GM12892 (cell line): ENCODE results near the gene FSD1.
A peak's percentile ranks its signal among the peaks of the same experiment; 100 is the strongest.

Source experiments
- DNase-seq: peaks from one replicate; pipeline ENCODE4 v3.0.0; 2011; ENCODE audit not compliant: insufficient read length
- FAIRE-seq: peaks from 2 replicates; lab custom pipeline; 2011; peaks lifted over from hg19 to GRCh38; lab: Jason Lieb, UNC
- POLR2A ChIP-seq: IDR thresholded peaks from 2 replicates; pipeline ENCODE4 v1.6.1; 2011; ENCODE audit warnings: low read depth, low read length, control low read depth
- POLR2AphosphoS5 ChIP-seq: IDR thresholded peaks from 2 replicates; pipeline ENCODE4 v1.6.1; 2011; ENCODE audit warnings: low read depth, low read length, control low read depth
- TAF1 ChIP-seq: IDR thresholded peaks from 2 replicates; pipeline ENCODE4 v1.6.1; 2011; ENCODE audit warnings: low read depth, mild to moderate bottlenecking, control low read depth, low read length, borderline replicate concordance

The FSD1 gene

DNA sequence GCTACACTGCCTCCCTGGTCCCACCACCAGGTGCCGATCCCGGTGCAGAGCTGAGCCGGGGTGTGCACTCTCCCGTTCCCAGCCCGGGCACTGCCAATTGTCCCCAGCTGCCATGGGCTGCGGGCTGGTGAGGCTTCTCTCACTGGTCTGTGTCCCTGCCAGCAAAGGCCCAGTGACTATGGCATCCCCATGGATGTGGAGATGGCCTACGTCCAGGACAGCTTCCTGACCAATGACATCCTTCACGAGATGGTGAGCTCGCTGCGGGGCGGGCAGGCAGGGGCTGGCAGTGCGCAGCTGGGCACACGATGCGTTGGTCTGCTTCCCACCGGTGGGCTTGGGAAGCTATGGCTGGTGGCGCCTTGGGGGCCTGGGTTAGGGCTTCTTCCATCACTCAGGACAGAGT lies 53.5 kb downstream of the FSD1 start:
- FAIRE-seq (no peak), DNase-seq (no peak)
- no peak; the same call in 1 of the 2 replicates for TF ChIP-seq POLR2AphosphoS5
- TF ChIP-seq POLR2A: no peak
- TF ChIP-seq TAF1: no peak

DNA sequence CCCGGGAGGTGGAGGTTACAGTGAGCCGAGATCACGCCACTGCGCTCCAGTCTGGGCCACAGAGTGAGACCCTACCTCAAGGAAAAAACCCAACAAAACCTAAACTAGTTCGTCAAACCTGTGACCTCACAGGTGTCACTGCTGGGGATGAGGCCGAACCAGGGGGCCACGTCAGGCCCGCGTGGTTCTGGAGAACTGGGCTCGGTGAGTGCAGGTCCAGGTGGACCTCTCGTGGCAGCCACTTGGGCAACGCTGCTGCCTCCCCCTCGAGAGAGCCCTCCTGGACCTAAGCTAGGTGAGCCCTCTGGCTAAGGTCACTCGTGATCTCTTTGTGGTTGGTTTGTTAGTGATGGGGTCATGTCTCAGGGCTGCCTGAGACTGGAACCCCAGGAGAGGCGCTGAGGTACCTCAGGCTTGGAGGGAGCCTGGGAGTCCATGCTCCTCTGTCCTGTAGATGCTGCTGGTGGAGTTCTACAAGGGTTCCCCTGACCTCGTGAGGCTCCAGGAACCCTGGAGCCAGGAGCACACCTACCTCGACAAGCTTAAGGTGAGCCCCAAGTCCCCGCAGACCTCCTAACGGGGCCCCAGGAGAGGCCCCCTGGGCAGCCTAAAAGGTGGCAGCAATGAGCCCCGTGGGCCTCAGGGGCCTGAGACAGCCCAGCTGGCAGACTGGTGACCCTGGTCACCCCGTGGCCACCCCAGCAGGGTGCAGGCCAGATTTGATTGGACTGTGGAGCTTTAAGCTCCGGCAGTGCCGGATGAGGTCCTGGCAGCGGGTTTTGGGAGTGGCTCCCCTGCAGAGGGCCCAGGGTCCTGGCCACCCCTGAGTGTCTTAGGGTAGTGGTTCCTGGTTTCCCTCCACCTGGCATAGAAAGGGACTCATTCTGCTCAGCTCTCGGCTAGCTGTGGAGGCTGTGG lies 54.6 kb downstream of the FSD1 start:
- FAIRE-seq (no peak), DNase-seq (no peak)
- TF ChIP-seq POLR2AphosphoS5 (no peak), POLR2A (no peak), TAF1 (no peak)

DNA sequence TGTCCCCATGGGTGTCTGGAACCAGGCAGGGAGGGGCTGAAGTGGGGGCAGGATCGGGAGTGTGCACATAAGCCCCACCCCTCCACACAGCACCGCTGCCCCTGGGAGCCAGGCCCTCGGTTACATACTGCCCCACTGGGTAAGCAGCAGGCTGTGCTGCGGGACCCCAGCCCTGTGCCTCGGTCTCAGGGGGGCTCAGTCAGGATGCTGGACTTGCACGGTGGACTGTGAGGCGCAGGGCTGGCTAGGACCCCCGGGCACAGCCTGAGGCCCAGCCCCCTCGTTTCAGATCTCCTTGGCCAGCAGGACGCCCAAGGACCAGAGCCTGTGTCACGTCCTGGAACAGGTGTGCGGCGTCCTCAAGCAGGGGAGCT lies 55.2 kb downstream of the FSD1 start:
- TF ChIP-seq TAF1 (no peak), POLR2AphosphoS5 (0 out of 2 replicates have a peak, but pooled peaks have one; percentile 29), POLR2A (no peak)
- FAIRE-seq (no peak), DNase-seq (no peak)

DNA sequence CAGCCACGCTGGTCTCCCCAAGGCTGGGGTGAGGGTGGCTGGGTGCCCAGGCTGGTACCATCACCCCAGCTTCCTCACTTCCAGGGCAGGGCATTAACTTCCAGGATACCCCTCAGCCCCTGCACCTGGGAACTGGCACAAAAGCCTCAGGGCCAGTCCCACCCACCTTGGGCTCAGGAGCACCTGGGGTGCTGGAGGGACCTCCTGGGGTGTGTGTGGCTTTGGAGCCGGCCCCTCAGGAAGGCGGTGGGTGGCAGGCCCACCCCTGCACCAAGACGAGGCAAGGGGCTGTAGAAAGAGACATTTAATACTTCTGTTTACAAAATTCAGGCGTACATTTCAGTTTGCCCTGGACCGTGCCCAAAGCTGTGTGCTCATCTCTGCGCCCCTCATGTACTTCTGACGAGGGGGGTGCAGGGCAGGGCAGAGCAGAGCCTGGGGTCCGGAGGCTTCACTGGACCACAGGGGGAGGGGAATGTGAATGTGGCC lies 55.7 kb downstream of the FSD1 start:
- TF ChIP-seq POLR2AphosphoS5 (0 out of 2 replicates have a peak, but pooled peaks have one; percentile 12), TAF1 (no peak)
- FAIRE-seq (no peak), DNase-seq (no peak)

DNA sequence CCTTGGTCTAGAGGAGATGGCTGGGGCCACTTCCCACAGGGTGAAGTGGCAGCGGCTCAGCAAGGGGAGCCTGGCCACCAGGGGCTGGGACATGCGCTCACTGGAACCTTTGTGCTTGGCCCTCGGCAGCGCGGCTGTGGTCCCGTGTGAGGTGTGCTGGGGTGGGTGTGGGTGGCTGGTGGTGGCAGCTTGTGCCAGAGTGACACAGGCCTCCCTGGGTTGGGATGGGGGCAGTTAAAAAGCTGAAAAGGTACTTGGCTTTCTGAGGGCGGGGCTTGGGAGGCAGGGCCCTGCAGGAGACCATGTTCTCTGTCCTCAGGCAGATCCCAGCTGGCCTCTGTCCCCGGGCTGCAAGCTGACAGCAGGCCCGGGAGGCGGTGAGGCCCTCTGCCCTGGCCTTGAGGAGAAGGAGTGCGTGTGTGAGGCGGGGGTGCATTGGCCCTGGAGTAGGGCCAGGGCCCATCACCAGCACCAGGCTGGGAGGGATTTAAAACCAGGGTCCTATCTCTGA lies 56.3 kb downstream of the FSD1 start:
- no peak for TF ChIP-seq TAF1
- DNase-seq (no peak), FAIRE-seq (no peak)

DNA sequence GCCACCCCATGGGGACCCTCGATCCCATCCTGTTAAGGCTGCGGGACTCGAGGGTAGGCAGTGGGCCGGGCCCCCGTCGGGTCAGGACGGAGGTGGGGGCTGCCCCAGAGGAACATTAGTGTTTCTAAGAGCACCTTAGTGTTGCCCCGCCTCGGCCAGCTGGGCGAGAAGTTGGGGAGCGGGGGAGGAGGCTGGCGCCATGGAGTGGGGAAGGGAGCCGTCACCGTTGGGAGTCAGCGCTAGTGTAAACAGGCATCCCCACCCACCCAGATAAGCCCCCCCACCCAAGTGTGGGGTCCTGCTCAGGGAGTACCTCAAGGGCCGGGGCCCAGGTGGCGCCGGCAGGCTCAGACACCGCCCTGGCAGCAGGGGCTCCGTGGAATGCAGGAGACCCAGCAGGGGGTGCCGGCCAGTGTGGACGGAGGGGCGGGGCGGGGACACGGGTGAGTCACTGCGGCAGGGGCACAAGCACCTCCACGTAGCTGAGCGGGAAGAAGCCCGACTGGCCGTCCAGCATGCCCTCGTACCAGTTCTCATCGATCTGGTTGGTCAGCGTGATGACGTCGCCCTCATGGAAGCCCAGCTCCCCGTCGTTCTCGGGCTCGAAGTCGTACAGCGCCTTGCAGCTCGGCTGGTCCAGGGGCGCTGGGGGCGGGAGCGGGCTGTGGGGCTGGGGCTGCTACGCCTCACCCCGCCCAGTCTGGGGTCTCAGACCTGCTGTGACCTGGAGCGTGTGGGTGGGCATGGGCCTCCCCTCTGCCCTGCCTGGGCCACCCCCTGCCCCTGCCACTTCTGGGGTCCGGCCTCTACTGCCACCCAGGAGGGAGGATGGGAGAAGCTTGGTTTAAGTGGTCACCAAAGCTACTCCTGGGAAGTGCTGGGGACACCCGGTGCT lies 57.0 kb downstream of the FSD1 start:
- DNase-seq (no peak), FAIRE-seq (no peak)
- TF ChIP-seq TAF1 (no peak), POLR2A (peak; percentile 2; the same call in 1 of the 2 replicates)

DNA sequence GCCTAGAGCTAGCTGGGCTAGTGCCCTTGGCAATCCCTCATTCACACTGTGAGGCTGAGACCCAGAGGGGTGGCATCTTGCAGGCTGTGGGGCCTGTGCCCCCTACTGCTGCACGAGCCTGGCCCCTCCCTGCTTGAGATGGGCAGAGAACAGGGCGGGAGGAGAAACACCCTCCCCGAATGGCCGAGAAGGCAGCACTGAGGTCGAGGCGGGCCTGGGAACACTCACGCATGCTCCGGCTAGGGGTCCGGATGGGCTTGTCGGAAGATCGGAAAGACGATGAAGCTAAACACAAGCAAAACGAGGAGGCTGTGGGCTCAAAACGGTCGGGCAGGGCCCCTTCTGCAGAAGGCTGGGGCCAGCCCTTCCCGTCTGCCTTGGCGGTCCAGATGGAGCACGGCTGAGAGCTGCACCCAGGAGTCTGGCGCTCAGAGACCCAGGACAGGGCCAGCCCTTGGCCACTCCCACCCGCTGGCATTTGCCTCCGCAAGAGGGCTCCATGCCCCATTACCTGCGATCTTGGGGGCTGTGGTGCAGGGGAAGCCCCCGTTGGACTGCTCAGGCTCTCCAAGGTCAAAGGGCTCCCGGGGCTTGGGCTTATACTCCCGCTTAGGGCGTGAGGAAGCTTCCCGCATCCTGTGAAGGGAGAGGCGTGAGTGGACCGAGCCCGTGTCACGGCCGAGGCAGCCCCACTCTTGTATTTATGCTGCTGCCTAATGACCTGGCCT lies 57.9 kb downstream of the FSD1 start:
- FAIRE-seq (no peak), DNase-seq (no peak)
- TF ChIP-seq POLR2A (no peak), POLR2AphosphoS5 (no peak), TAF1 (no peak)

DNA sequence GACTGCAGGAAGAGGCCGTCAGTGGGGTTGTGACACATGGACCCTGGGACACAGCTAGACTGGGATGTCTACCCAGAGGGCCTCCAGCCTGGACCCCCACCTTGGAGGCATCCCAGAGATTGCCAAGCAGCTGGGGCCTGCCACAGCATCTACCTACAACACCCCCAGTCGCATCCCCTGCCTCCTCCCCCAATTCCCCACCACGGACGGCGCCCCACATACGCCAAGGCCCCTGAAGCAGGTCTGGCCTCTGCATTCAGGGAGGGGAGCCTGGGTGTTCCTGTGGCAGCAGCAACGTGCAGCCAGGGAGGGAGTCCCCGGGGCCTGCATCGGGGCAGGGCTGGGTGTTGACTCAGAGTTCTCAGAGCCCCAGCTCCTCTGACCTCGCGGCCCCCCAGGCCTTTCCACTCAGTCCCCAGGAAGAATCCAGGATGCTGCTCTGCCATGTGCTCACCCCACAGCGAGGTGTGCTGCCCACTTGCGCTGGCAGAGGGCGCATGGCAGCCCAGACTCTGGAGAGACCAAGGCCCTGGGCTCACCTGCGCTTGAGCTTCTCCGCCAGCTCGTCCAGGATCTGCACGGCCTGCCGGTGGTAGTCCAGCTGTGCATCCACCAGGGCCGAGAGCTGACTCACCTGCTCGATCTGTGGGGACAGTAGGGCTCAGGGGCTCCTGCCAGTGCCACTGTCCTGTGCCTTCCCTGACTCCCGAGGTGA lies 58.6 kb downstream of the FSD1 start:
- TF ChIP-seq TAF1: no peak
- no peak for TF ChIP-seq POLR2AphosphoS5
- no peak for TF ChIP-seq POLR2A
- FAIRE-seq: no peak
- DNase-seq: no peak

DNA sequence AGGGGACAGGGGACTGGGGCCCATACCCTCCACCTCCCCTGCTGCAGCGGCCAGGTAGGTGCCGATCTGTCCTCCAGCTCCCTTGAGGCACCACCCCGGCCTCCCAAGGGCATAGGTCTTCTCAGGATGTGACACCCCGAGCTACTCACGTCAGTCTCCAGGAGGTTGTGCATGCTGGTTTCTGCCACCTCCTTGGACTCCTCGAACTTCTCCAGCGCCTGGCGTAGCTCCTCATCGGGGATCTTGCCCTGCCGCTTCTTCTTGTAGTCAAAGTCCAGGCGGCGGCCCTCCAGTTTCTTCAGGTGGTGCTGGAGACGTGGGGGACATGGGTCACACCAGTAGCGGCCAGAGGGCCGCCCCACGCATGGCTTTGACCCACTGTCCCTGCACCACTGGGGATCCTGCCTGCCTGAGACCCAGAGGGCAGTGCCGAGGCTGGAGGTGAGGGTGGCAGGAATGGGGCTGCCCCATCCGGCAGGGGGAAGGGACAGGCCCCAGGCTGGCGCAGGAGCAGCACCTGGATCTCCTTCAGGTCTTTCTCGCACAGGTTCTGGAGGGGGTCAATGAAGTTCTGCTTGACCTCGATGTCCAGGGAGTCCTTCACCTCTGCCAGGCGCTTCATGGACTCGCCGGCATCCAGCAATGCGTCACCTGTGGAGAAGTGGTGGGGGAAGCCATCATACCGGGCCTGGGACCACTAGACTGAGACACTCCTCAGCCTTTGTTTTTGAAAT lies 59.3 kb downstream of the FSD1 start:
- DNase-seq (no peak), FAIRE-seq (no peak)
- 0 out of 2 replicates have a peak, but pooled peaks have one; percentile 17 for TF ChIP-seq POLR2AphosphoS5
- TF ChIP-seq TAF1: no peak

DNA sequence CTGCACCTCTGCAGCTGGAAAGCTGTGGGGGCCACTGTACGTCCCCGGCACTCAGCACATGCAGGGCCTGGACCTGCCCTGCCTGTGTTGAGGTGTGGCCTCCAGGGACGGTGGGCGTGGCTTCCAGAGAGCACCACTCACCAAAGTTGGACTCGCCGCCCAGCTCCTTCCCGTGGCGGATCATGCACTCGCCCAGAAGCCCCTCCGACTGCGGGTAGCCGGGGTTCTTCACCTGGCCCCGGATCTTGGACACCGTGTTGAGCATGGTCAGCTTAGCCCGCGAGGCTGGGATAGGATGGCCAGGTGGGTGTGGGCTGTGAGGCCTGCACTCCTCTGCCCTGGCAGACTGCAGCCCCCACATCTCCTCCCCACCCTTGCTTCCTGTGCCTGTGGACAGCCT lies 60.9 kb downstream of the FSD1 start:
- no peak for TF ChIP-seq POLR2AphosphoS5
- no peak for TF ChIP-seq TAF1
- TF ChIP-seq POLR2A: no peak; the same call in 1 of the 2 replicates
- no peak for DNase-seq
- FAIRE-seq: no peak
